HG03045 (cell line): ENCODE data around the gene INPP5B.

Experiments
- ATAC-seq: cut with Tn5 transposase; IDR thresholded peaks from one replicate; pipeline ENCODE4 v1.9.1; 2021; ENCODE audit warnings: mild to moderate bottlenecking, moderate library complexity; ENCODE audit not compliant: unreplicated experiment

INPP5B gene

GRCh38 chr1:37845049-37845646 lies 101.7 kb downstream of the INPP5B start:
- no peak for ATAC-seq

GRCh38 chr1:37844536-37844935 lies 102.3 kb downstream of the INPP5B start:
- ATAC-seq = no peak

- no peak for ATAC-seq
Observed at GRCh38 chr1:37841652-37842051, 105.2 kb downstream of the INPP5B start.

GRCh38 chr1:37840711-37841110 lies 106.1 kb downstream of the INPP5B start:
- no peak for ATAC-seq

- no peak for ATAC-seq
Observed at GRCh38 chr1:37839676-37840075, 107.2 kb downstream of the INPP5B start.

DNA sequence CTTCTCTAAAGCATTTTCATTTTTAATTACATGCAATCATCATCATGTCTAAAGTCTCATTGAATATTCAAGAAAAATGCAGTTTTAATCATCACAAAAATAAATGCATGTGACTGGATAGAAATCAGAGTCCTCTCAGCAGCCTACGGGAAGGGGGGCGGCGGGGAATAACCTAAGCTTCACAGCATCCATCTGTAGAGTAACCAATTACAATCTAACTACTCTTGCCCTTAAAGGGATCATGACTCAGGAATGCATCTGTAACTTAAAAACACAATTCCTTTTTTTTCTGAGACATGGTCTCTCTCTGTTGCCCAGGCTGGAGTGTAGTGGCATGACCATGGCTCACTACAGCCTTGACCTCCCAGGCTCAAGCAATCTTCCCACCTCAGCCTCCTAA lies 110.1 kb downstream of the INPP5B start:
- ATAC-seq = no peak

DNA sequence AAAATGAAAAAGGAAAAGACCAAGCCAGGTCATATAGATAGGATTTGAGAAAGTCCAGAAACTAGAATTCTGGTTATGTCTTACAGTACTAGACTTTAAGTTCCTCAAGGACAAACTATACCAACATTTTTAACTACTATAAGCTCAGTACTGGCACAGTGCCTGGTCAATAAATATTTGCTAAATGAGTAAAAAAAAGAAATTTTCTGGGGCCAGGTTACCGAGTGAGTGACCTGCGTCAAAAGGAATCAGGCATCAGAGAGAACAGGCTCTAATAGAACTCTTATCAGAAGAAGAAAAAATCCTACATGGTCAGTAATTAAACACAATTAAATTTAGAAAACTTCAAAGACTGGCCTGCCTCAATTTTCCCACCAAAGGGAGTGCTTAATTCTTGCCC lies 115.0 kb downstream of the INPP5B start:
- ATAC-seq = no peak

DNA sequence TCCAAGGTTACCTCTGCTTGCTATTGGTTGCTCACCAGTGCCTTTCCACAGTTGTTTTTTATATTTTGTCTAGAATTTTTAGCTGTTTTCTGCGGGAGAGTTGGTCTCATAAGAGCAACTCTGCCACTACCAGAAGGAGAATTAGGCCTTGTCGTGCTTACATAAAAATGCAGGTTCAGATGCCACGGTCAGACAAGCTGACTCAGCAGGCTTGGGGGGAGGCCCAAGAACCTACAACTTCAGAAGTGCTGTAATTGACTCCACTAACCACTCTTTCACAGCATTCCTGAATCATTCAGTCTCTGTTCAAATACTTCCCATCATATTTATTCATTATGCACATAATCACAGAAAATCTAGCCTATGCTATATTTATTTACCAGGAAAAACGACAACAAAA lies 115.7 kb downstream of the INPP5B start:
- ATAC-seq = no peak

- ATAC-seq = no peak
Observed at GRCh38 chr1:37828410-37829074, 118.3 kb downstream of the INPP5B start.

GRCh38 chr1:37825506-37825905 lies 121.3 kb downstream of the INPP5B start:
- ATAC-seq = no peak

- no peak for ATAC-seq
Observed at GRCh38 chr1:37824001-37824400, 122.9 kb downstream of the INPP5B start.

- no peak for ATAC-seq
Observed at GRCh38 chr1:37822906-37823815, 123.7 kb downstream of the INPP5B start.

GRCh38 chr1:37821481-37821880 lies 125.4 kb downstream of the INPP5B start:
- ATAC-seq = no peak

- no peak for ATAC-seq
Observed at GRCh38 chr1:37817481-37817880, 129.4 kb downstream of the INPP5B start.

GRCh38 chr1:37814252-37814651 lies 132.6 kb downstream of the INPP5B start:
- ATAC-seq = no peak

GRCh38 chr1:37813529-37814145 lies 133.2 kb downstream of the INPP5B start:
- ATAC-seq = no peak

DNA sequence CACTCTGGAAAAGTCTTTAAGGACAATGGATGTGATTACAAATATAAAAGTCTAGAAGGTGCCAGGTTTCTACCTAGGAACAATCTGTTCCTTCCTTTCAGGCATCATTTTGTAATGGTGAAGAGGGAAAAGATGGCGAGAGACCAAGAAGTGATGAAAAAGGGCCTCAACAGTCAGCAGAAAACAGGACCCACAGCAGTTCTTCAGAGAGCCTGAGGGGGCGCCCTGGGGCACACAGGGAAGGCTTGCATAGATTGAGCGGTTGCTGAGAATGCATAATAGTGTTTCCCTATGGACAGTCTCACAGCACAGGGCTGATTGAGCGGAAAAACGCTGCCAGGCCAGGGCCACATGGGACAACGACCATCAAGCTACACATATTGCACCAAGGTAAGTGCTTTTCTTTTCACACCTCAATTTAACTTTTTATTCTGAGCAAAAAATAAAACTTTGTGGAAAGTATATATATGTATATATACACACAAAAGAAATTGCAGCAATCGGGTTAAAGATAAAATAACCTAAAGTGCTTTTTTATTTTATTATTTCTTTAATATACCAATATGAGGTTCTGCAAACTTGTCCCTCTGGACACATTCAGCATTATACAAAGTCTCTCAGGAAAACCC lies 135.7 kb downstream of the INPP5B start:
- no peak for ATAC-seq
